Measurements from ENCODE around the gene CPOX. TPM values are rescaled to one million over a fixed set of nuclear protein-coding genes. Genes with fewer than 3 reads are reported as not detected.

The CPOX gene
- total RNA-seq, 2 donors from 2014 or later = 23.3 to 31.7 TPM

- Histone ChIP-seq H3K9me3 (no peaks in the 10 kb centered on the region), H3K4me1 (no peaks in the 10 kb centered on the region), H3K27me3 (no peaks in the 10 kb centered on the region), H3K4me3 (no peak overlapping the region), H3K36me3 (no peaks in the 10 kb centered on the region), H3K9ac (ENCODE audit: low read depth in 2 of 2, low read length in 2 of 2) (no peak overlapping the region), H3K27ac (no peak overlapping the region)
- no peak for DNase-seq
- intact Hi-C loops (cut with DNase I) = no loop called here
- TF ChIP-seq, protein P1, sequence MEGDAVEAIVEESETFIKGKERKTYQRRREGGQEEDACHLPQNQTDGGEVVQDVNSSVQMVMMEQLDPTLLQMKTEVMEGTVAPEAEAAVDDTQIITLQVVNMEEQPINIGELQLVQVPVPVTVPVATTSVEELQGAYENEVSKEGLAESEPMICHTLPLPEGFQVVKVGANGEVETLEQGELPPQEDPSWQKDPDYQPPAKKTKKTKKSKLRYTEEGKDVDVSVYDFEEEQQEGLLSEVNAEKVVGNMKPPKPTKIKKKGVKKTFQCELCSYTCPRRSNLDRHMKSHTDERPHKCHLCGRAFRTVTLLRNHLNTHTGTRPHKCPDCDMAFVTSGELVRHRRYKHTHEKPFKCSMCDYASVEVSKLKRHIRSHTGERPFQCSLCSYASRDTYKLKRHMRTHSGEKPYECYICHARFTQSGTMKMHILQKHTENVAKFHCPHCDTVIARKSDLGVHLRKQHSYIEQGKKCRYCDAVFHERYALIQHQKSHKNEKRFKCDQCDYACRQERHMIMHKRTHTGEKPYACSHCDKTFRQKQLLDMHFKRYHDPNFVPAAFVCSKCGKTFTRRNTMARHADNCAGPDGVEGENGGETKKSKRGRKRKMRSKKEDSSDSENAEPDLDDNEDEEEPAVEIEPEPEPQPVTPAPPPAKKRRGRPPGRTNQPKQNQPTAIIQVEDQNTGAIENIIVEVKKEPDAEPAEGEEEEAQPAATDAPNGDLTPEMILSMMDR (IDR thresholded peaks at IDR 0.05) = no peak
Measured at GRCh38 chr3:98550833-98551232, 42.6 kb downstream of the CPOX start.

GRCh38 chr3:98548544-98548943 is 44.9 kb downstream of the CPOX start:
- H3K27me3 ChIP-seq = no peaks in the 10 kb centered on the region
- TF ChIP-seq, protein P1 (IDR thresholded peaks at IDR 0.05) = no peak
- H3K4me1 ChIP-seq = no peaks in the 10 kb centered on the region
- H3K27ac ChIP-seq = no peak overlapping the region
- no peak overlapping the region for H3K4me3 ChIP-seq
- intact Hi-C loops (cut with DNase I) = no loop called here
- H3K36me3 ChIP-seq = no peaks in the 10 kb centered on the region
- no peak for DNase-seq
- H3K9ac ChIP-seq (ENCODE audit: low read depth in 2 of 2, low read length in 2 of 2) = no peak overlapping the region
- no peaks in the 10 kb centered on the region for H3K9me3 ChIP-seq

- H3K36me3 ChIP-seq = no peaks in the 10 kb centered on the region
- no peaks in the 10 kb centered on the region for H3K27me3 ChIP-seq
- intact Hi-C loops (cut with DNase I) = no loop called here
- H3K9me3 ChIP-seq = no peaks in the 10 kb centered on the region
- TF ChIP-seq, protein P1 (IDR thresholded peaks at IDR 0.05) = no peak
- H3K4me1 ChIP-seq = no peaks in the 10 kb centered on the region
- H3K4me3 ChIP-seq = no peak overlapping the region
- no peak overlapping the region for H3K27ac ChIP-seq
- DNase-seq = no peak
- no peak overlapping the region for H3K9ac ChIP-seq (ENCODE audit: low read depth in 2 of 2, low read length in 2 of 2)
Measured at GRCh38 chr3:98545940-98546339, 47.5 kb downstream of the CPOX start.

DNA sequence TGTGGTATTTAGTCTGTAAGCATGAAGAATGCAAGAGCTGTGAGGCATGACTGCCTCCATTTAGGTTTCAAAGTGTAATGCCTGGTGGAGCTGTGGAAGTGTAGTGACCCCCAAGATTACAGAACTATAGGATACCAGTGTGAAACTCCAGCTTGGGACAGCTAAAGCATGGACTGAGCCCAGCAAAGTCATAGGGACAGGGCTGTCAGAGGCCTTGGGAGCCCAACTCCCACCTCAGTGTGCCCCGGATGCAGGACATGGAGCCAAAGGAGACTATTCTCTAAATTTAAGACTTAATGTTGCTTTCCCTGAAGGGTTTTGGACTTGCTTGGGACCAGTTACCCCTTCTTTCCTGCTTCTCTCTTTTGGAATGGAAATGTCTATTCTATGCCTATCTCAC is 50.8 kb downstream of the CPOX start:
- TF ChIP-seq, protein P1 (IDR thresholded peaks at IDR 0.05) = no peak
- intact Hi-C loops (cut with DNase I) = no loop called here
- DNase-seq = no peak
- no peak overlapping the region for H3K4me3 ChIP-seq
- H3K36me3 ChIP-seq = no peaks in the 10 kb centered on the region
- H3K4me1 ChIP-seq = no peaks in the 10 kb centered on the region
- H3K27ac ChIP-seq = no peak overlapping the region
- H3K9me3 ChIP-seq = no peaks in the 10 kb centered on the region
- H3K9ac ChIP-seq (ENCODE audit: low read depth in 2 of 2, low read length in 2 of 2) = no peak overlapping the region
- no peaks in the 10 kb centered on the region for H3K27me3 ChIP-seq

DNA sequence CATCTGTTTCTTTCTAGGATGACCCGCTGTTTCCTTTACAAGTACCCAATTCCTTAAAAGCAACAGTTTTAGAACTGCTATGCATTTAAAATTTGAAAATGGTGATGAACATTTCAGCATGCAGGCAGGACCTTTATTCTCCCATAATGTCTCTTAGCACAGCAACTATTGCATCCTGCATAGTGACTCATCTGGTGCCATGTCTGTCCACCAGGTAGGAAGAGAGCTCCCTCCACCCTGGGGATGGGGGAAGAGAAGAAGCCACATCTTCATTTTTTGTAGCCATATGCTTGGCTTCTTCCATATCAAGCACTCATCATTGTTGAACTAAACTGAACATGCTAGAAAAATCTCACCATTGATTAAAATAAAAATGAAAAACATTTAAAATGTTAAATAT is 51.7 kb downstream of the CPOX start:
- no peak overlapping the region for H3K4me3 ChIP-seq

More for the DNA sequence above, 51.7 kb downstream of the CPOX start:
- H3K36me3 ChIP-seq = no peaks in the 10 kb centered on the region
- no peak for DNase-seq
- H3K9me3 ChIP-seq = no peaks in the 10 kb centered on the region
- intact Hi-C loops (cut with DNase I) = no loop called here
- H3K27ac ChIP-seq = no peak overlapping the region
- no peaks in the 10 kb centered on the region for H3K4me1 ChIP-seq
- no peak overlapping the region for H3K9ac ChIP-seq (ENCODE audit: low read depth in 2 of 2, low read length in 2 of 2)
- no peaks in the 10 kb centered on the region for H3K27me3 ChIP-seq
- TF ChIP-seq, protein P1 (IDR thresholded peaks at IDR 0.05) = no peak

Data from colonic mucosa (tissue), 4 donors.